Neural cell (in vitro differentiated cells): ENCODE measurements around the gene FLVCR1.

Source experiments
- CTCF ChIP-seq: fragments of 450-650 bp; IDR thresholded peaks from 2 replicates; pipeline ENCODE4 v1.5.1; 2014; ENCODE audit warnings: antibody characterized with exemption, mild to moderate bottlenecking, moderate library complexity; ENCODE audit not compliant: poor library complexity, severe bottlenecking
- EP300 ChIP-seq: fragments of 450-650 bp; conservative IDR thresholded peaks from 2 replicates; pipeline ENCODE4 v1.6.1; 2014; ENCODE audit warnings: antibody characterized with exemption, mild to moderate bottlenecking, moderate library complexity; ENCODE audit not compliant: poor library complexity, severe bottlenecking
- EZH2 ChIP-seq: fragments of 200-600, 300-800 bp; shearing (Covaris generic), sonication (generic); IDR thresholded peaks from 2 replicates; pipeline ENCODE4 v1.6.1; 2014; ENCODE audit warnings: antibody characterized with exemption, low read length, borderline replicate concordance, mild to moderate bottlenecking; ENCODE audit not compliant: insufficient read depth, poor library complexity, severe bottlenecking
- POLR2AphosphoS5 ChIP-seq: IDR thresholded peaks from 2 replicates; pipeline ENCODE4 v1.6.1; 2012
- RAD21 ChIP-seq: fragments of 450-650 bp; conservative IDR thresholded peaks from 2 replicates; pipeline ENCODE4 v1.6.1; 2014; ENCODE audit warnings: antibody characterized with exemption, mild to moderate bottlenecking, moderate library complexity
- REST ChIP-seq: IDR thresholded peaks from 2 replicates; pipeline ENCODE4 v1.6.1; 2012; ENCODE audit warnings: borderline replicate concordance
- SMC3 ChIP-seq: fragments of 450-650 bp; conservative IDR thresholded peaks from 2 replicates; pipeline ENCODE4 v1.6.1; 2014; ENCODE audit warnings: antibody characterized with exemption, mild to moderate bottlenecking, moderate library complexity; ENCODE audit not compliant: poor library complexity
- TAF1 ChIP-seq: IDR thresholded peaks from 2 replicates; pipeline ENCODE4 v1.6.1; 2012; ENCODE audit warnings: low read depth

- no peak for TF ChIP-seq CTCF
- TF ChIP-seq EP300 = no peak
- TF ChIP-seq EZH2 = no peak
- no peak for TF ChIP-seq POLR2AphosphoS5
- no peak for TF ChIP-seq TAF1
- no peak for TF ChIP-seq RAD21
- TF ChIP-seq REST = no peak
- no peak for TF ChIP-seq SMC3
These were observed 10.5 kb upstream of the FLVCR1 start, which contains the start of gene SPATA45 for GRCh38 chr1:212847549-212847948.
